ENCODE results near the gene C11orf52. TPM values are rescaled to one million over a fixed set of nuclear protein-coding genes. Genes with fewer than 3 reads are reported as not detected.

C11orf52 gene
- total and polyA plus RNA-seq, 2 of the 13 experiments (the other 11 are each of a cell fraction or from before 2014, with no cell fraction given): 7.4 to 11.0 TPM

GRCh38 chr11:111942829-111943228 lies 24.1 kb downstream of the C11orf52 start:
- Histone ChIP-seq H3K36me3 (replicated peaks in 1 of 2; ENCODE audit: control insufficient read depth in 1 of 2, insufficient read depth in 2 of 2, low read length in 2 of 2) (0 out of 5 replicates have a peak, but pooled peaks cover 0 to 8% of the 10 kb centered on the region in 2 experiments), H3K4me2 (ENCODE audit: low read depth, low read length) (no peak overlapping the region), H3K79me2 (ENCODE audit: insufficient read depth, low read length) (peaks cover 11% of the 10 kb centered on the region), H3K9ac (ENCODE audit: insufficient read depth, low read depth, low read length) (no peak overlapping the region), H3K27ac (ENCODE audit: extremely low read length, insufficient read depth, low read length) (no peak overlapping the region), H3K4me1 (ENCODE audit: insufficient read depth, low read length) (peaks cover 64% of the 10 kb centered on the region), H2AFZ (ENCODE audit: low read length) (no peak overlapping the region), H4K20me1 (ENCODE audit: insufficient read depth, low read length) (no peaks in the 10 kb centered on the region; the same call in 1 of the 2 replicates), H3K27me3 (ENCODE audit: control insufficient read depth in 1 of 2, insufficient read depth in 2 of 2, low read length in 2 of 2) (no peaks in the 10 kb centered on the region), H3K4me3 (replicated peaks in 1 of 3; ENCODE audit: insufficient read depth in 1 of 3, low read depth in 2 of 3, low read length in 3 of 3) (no peak overlapping the region), H3K9me3 (ENCODE audit: low read length) (no peaks in the 10 kb centered on the region)
- CTCF ChIA-PET (ENCODE audit: low intra/inter-chr PET ratio, low total read pairs): no interaction called here
- ATAC-seq: no peak
- no TSS peak for BruUV-seq (replicated peaks)
- POLR2A ChIA-PET: interaction anchor here (0.8 to 0.9 kb wide), 2 partner anchors 16 to 17 kb away, joined by 3 read pairs; no protein-coding TSS in a partner anchor
- whole genome bisulfite sequencing (ENCODE audit: low lambda C conversion rate): 95% methylated on average over 7 of the region's 7 CpGs
- in situ Hi-C loops (cut with HindIII; ENCODE audit: extremely low pct_ligation_motif_present, low pct_unique_long_range_greater_than_20kb): no loop called here
- DNase-seq (ENCODE audit: low spot score): no peak
- intact Hi-C loops (cut with micrococcal nuclease; ENCODE audit: unreplicated experiment): no loop called here
- FAIRE-seq: no peak
- TF ChIP-seq NR2C2 (CRISPR knock-in tag; IDR thresholded peaks at IDR 0.05; ENCODE audit: borderline replicate concordance) (no peak), ZSCAN22 (CRISPR knock-in tag; IDR thresholded peaks at IDR 0.05) (no peak), UBTF (CRISPR knock-in tag; IDR thresholded peaks at IDR 0.05) (no peak), ATF7 (IDR thresholded peaks at IDR 0.05) (no peak), ATF7 (CRISPR knock-in tag; IDR thresholded peaks at IDR 0.05) (no peak), CBX2 (IDR thresholded peaks at IDR 0.05; ENCODE audit: low read depth, low read length) (no peak), CBX2 (CRISPR knock-in tag; IDR thresholded peaks at IDR 0.05; ENCODE audit: low read depth) (no peak), SP1 (IDR thresholded peaks at IDR 0.05) (no peak), SP1 (CRISPR knock-in tag; IDR thresholded peaks at IDR 0.05) (no peak), PRMT3 (CRISPR knock-in tag; IDR thresholded peaks at IDR 0.05; ENCODE audit: borderline replicate concordance, low read depth) (no peak), GABPA (IDR thresholded peaks at IDR 0.05; ENCODE audit: low read depth, low read length) (no peak), GABPA (CRISPR knock-in tag; IDR thresholded peaks at IDR 0.05; ENCODE audit: low read depth) (no peak), ZNF761 (CRISPR knock-in tag; conservative IDR thresholded peaks at IDR 0.05) (no peak), ZNF430 (CRISPR knock-in tag; IDR thresholded peaks at IDR 0.05) (no peak), CSRNP2 (CRISPR knock-in tag; conservative IDR thresholded peaks at IDR 0.05; ENCODE audit: low read depth) (no peak), PPARG (CRISPR knock-in tag; conservative IDR thresholded peaks at IDR 0.05) (no peak), HNF1A (IDR thresholded peaks at IDR 0.05; ENCODE audit: low read depth) (no peak), HNF1A (CRISPR knock-in tag; IDR thresholded peaks at IDR 0.05; ENCODE audit: borderline replicate concordance) (no peak), RORA (CRISPR knock-in tag; IDR thresholded peaks at IDR 0.05) (no peak)
